HG03097 (cell line): ENCODE measurements around the gene MXD3.

Source experiments
- ATAC-seq: cut with Tn5 transposase; IDR thresholded peaks from one replicate; pipeline ENCODE4 v1.9.1; 2021; ENCODE audit not compliant: unreplicated experiment, low FRiP score

MXD3 gene

GRCh38 chr5:177327539-177328522 is 16.1 kb upstream of the MXD3 start:
- no peak for ATAC-seq

DNA sequence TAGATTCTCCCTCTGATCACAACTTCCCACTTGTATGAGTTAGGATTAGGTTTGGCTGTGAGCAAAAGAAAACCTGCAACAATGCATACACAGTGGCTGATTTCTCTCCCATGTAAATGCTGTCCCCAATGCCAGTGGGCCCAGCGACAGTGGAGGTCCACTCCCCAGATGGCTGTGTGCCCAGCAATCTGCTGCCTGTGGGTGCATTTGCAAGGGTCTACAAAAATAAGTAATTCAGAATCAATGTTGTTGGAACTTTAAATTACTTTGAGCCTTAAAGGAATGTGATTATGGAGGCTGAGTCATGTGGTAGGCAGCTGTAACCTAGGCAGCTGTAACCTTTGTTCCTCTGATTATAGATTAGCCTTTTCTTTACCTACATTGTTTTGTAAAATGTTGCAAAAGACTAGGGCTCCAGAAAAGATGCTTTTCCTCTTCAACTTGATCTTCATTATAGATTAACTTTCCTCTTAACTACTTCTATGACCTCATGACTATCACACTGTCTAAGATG is 14.2 kb upstream of the MXD3 start:
- ATAC-seq = no peak

- ATAC-seq = no peak
These were observed 9.2 kb upstream of the MXD3 start for GRCh38 chr5:177320879-177321278.

DNA sequence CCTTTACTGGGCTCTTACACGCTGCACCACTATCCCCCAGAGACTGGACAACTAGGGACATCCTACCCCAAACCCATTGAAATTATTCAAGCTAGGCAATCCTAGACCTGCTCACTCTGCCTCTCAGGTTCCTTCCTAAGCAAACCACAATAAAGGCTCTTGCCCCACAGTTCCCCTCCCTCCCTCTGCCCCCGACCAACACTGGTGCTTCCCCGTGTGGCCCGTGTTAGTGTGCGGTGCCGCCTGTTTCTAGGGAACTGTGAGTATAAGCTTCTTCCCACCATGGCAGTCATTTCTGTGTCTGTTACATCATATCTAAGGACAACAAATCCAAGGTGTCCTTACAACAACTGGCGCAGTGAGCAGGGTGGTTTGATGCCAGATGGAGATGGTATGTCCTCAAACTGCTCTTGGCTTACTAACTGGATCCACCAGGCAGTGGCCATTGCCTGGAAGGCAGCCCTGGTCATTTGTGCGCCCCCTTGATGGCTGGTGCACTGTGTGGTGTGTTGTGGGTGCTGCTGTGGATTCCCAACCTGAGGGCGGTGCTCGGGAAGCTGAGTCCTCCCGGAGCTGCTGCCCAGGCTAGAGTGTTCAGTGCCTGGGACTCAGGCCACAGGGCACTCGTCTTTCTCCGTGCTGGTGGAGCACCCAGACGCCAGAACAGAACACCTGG is 8.4 kb upstream of the MXD3 start:
- ATAC-seq = no peak

DNA sequence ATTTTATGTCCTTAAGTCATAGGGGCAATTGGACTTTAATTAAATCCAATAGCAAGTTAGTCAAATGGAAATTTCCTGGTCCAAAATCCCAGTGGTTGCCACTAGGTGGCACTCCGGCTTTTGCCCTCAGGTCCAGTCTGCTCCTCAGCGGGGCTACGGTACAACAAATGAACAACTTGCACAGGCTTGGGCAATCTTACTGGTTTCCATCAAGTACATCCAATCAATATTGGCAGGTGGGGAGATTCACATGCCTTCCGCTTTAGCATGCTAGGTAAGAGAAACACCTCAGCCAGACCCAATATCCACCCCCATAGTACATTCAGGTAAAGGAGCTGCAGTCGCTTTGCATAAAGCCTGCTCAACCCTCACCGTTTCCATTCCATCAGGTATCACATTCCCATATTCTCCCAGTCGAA is 6.3 kb upstream of the MXD3 start:
- ATAC-seq = no peak

- no peak for ATAC-seq
These were observed 4.3 kb upstream of the MXD3 start for GRCh38 chr5:177316005-177316404.

DNA sequence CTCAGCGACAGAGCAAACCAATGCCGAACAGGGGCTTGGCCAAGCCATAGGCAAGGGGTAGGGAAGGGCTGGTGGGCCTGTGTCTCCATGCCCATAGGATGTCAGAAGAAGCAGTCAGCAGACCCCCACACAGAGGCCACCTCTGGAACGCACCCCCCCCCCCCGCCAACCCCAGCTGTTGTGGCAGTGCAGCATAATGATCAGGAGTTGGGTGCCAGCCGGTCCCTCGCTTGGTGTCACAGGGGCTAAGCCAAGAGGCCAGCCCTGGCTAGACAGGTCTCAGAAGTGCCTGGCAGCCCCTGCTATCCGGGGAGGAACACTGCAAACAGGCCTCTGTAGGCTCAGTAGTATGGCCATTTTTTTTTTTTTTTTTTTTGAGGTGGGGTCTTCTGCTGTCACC is 3.7 kb upstream of the MXD3 start:
- no peak for ATAC-seq

GRCh38 chr5:177314376-177315342 is 3.0 kb upstream of the MXD3 start:
- ATAC-seq = no peak

GRCh38 chr5:177313561-177314259 is 2.0 kb upstream of the MXD3 start:
- ATAC-seq = no peak

- peak; percentile 21 for ATAC-seq
These were observed 1.0 kb upstream of the MXD3 start for GRCh38 chr5:177312649-177313181.

DNA sequence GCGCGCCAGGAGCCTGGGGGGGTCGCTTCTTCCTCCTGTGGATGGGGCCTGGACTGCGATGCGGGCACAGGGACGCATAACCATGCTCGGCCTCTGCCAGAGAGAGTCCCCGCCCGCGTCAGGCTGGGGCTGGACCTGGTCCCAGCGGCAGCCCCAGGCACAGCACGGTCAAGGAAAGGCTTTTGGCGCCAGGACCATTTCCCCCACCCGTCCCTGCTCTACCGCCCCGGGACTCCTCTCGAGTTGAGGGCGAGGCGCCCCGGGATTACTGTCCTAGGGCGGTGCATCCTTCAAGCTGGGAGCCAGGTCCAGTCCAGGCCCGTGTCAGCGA is 341 bp downstream of the MXD3 start:
- no peak for ATAC-seq

DNA sequence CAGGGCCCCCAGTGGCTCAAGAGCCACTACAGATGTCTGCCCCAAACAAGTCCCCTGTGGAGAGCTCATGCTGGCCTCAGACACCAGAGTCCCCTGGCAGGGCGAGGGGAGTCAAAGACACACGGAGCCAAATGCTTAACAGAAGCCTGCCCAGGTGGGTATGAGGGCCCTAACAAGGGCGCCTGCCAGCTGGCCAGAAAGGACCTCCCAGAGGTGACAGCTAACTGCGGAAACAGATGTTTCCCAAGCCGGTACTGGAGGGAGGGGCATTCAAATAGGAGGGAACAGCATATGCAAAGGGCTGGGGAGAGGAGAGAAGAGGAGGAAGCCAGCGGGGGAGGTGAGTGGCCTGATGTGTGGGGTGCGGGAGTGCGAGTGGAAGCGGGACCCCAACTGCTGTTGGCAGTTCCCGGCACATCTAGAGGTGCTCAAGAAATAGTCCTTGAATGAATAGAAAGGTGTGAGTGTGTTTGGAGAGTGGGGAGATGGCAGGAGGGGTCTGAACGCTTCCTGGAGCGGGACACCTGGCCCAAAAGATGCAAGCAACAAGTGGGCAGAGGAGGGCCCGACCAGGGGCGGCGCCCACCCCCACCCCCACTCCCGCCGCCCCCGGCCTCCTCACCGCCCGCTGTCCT is 824 bp downstream of the MXD3 start:
- no peak for ATAC-seq

DNA sequence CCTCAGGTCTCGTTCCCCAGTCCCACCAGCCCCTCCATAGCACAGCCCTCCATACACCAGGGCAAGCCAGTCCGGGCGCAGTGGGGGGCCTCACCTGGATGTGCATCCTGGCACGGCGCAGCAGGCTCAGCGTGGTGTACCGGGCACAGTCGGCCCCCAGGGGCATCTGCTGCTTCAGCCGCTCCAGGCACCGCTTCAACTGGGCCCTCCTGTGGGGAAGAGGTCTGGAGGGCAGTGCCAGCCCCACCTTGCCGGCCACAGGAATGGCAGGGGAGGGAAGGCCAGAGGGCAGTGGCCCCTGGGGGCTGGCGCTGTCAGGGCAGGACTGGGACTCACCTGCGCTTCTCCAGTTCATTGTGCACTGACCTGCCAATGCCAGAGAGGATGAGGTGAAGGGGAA is 1.4 kb downstream of the MXD3 start:
- ATAC-seq = no peak

- no peak for ATAC-seq
These were observed 2.1 kb downstream of the MXD3 start for GRCh38 chr5:177309351-177310191.

GRCh38 chr5:177308740-177309139 is 3.0 kb downstream of the MXD3 start:
- ATAC-seq = no peak

- ATAC-seq = no peak
These were observed 3.9 kb downstream of the MXD3 start for GRCh38 chr5:177307544-177308363.

DNA sequence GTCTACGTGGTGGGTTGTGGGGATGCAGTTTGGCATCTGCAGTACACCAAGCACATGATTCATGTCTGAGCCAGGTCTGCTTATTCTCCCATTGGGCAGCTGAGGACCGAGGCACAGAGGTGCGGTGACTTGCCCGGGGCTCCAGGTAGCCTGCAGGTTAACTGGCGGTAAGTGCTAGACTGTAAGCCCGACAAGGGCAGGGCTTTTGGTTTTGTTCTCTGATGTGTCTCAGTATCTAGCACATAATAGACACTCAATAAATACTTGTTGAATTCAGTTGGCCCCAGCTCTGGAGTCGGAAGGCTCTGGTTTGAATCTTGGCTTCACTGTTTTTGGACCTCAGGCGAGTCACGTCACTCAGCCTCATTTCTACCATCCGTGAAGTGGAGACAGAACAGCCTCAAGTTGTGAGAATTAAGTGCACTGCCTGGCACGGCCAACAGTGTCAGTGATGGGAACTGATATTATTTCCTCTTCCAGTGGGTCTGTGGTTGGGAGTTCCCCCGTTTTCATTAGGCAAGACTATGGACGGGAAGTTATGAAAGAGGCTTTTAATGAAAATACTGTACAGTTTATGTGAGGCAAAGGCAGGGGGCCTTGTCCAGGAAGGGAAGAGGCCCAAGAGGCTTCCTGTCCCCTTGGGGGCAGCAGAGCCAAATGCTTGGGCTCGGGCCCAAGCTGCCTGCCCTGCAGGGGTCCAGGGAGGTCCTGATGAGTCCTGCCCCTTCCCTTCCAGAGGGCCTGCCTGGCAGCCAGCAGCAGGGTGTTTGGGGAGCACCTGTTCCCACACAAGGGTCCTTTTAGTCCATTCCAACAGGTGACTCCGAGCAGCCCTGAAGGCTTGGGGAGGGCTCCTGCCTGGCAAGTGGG is 4.8 kb downstream of the MXD3 start:
- no peak for ATAC-seq
